Fibroblast of pulmonary artery (primary cell): Measurements from ENCODE around the gene NPHP4.

ENCODE experiments used
- DNase-seq: peaks from one replicate; pipeline ENCODE4 v3.0.0-alpha.2; 2010; ENCODE audit warnings: low read depth
- H3K4me3 ChIP-seq: replicated peaks from 2 replicates; pipeline ENCODE4 v1.5.1; 2011; ENCODE audit warnings: low read depth, mild to moderate bottlenecking, control low read depth, low read length, moderate library complexity
- TF ChIP-seq, protein P1 (sequence below): IDR thresholded peaks from 2 replicates; pipeline ENCODE4 v1.5.1; 2011; ENCODE audit warnings: mild to moderate bottlenecking, control low read depth, low read length, inconsistent platforms; ENCODE audit errors: missing control alignments

NPHP4 gene

DNA sequence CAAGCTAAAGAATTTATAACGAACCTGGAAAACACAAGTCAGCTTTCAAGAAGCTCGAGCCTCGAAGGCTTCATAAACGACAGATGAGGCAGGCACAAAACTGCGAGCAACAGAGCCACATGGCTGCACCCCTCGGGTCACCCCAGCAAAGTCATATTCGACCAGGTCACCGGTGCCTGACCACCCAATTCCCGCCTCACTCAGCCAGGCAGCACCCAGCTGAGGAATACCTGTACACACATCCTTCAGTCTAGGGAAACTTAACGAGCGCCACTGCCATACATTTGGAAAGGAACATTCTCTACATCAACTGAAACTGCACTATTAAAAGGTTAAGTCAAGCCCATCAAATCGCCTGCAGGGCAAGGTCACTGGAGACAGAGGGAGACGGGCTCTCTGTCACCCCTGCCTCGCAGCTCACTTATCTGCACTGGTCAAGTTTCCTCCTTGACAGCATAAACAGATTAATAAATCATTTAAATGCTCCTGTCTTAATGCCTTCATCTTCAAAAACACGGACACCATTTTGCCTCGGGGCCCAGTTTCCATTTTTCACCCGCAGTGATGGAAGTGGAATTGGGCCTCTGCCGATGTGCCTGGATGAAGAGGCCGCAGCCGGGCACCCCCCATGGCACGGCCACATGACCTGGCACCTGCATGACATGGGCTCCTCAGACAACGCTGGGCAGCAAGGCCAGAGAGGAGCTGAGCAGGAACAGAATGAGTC, 20.6 kb downstream of the NPHP4 start:
- no peak for DNase-seq
- H3K4me3 ChIP-seq = no peak overlapping the region
- TF ChIP-seq, protein P1, sequence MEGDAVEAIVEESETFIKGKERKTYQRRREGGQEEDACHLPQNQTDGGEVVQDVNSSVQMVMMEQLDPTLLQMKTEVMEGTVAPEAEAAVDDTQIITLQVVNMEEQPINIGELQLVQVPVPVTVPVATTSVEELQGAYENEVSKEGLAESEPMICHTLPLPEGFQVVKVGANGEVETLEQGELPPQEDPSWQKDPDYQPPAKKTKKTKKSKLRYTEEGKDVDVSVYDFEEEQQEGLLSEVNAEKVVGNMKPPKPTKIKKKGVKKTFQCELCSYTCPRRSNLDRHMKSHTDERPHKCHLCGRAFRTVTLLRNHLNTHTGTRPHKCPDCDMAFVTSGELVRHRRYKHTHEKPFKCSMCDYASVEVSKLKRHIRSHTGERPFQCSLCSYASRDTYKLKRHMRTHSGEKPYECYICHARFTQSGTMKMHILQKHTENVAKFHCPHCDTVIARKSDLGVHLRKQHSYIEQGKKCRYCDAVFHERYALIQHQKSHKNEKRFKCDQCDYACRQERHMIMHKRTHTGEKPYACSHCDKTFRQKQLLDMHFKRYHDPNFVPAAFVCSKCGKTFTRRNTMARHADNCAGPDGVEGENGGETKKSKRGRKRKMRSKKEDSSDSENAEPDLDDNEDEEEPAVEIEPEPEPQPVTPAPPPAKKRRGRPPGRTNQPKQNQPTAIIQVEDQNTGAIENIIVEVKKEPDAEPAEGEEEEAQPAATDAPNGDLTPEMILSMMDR = no peak

DNA sequence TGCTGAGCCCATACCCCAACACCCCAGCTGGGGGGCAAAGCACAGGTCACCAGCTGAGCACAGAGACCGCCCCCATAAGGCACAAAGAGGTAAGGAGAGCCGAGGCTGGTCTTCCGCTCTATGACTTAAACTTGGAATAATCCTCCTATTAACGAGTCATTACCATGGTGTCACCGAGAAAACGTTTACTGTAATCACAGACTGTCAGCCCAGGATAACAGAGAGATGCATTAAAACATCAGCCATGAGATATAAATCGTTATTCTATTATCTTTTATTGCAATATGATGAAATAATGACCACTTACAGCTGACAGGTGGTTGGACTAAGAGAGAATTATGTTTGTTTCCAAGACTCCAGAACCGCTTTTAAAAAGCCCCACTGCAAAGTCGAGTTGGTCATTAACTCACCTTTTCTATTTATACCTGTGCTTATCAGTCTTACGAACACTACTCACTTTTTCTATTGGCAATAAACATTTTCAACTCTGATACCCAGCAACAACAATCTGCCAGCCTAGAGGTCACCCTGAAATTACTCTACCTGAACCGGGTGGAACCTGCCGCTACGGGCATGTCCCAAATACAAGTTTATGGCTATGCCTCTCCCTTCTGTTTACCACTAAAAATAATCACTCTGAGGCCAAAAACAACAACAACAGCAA, 21.5 kb downstream of the NPHP4 start:
- H3K4me3 ChIP-seq = no peak overlapping the region
- DNase-seq = no peak
- TF ChIP-seq, protein P1 = no peak

DNA sequence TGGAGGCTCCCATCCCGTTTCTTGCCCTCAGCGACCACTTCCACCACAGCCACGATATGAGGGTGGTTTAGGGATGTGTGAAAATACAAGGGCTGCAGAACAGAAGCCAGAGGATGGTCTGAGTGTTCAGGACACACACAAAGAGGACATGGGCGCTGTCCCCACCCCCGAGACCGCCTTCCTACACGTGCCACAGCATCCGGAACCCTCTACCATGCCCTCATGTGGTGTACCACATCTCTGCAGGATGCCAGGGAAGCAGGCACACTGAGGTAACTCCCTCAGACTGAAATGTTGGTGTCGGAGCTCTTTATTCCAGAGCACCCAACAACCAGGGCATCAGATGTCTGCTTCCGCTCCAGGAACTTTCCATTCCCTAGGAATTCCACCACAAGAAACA, 23.1 kb downstream of the NPHP4 start:
- no peak for DNase-seq
- TF ChIP-seq, protein P1 = no peak

DNA sequence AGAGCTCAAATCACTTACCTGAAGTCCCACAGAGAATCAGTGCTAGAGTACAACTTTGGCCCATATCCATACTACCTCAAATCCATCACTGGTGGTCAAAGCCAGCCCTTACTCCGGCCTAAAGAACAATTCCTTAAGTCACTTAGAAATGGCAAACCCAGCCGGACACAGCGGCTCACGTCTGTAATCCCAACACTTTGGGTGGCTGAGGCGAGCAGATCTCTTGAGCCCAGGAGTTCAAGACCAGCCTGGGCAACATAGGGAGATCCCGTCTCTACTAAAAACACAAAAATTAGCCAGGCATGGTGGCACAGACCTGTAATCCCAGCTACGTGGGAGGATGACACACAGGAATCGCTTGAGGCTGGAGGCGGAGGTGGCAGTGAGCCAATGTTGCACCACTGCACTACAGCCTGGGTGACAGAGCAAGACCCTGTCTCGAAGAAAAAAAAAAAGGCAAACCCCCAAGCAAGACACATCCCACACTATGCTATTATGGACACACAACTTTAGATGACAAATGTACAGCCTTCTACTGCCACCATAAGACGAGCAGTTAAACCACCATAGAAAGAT, 24.0 kb downstream of the NPHP4 start:
- TF ChIP-seq, protein P1 = no peak
- no peak for DNase-seq
- no peak overlapping the region for H3K4me3 ChIP-seq

More for the DNA sequence above, 23.1 kb downstream of the NPHP4 start:
- H3K4me3 ChIP-seq = no peak overlapping the region

DNA sequence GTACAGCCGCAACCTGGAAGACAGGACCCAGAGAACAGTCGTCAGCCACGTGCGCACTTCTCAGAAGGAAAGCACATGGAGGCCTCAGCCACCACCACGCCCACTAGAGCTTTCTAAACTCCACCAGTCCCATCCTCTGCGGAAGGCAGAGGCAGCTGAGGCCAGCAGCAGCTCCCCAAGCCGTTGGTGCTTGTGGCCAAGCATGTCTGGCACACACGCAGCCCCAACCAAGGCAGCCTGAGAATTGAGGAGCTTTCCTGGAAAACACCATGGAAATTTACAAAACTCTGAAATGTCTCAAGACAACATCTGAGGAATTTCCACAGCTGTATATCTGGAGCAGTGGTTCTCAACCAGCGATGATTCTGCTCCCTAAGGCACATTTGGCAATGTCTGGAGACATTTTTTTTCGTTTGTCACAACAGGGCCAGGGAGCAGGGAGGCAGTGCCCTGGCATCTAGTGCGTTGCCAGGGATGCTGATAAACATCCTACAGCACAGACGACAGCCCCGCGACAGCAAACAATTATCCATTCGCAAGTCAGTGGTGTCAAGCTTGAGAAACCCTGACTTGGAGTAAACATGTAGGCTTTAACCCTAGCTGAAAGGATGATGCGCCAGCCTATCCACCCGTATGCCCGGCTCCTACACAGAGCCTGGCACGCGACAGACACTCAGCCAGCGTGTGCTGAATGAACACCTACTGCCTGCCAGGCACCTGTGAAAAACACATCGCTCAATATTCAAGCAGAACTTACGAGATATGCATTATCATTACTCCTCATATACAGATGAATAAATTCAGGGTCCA, 24.7 kb downstream of the NPHP4 start:
- no peak for DNase-seq
- TF ChIP-seq, protein P1 = no peak
- no peak overlapping the region for H3K4me3 ChIP-seq

DNA sequence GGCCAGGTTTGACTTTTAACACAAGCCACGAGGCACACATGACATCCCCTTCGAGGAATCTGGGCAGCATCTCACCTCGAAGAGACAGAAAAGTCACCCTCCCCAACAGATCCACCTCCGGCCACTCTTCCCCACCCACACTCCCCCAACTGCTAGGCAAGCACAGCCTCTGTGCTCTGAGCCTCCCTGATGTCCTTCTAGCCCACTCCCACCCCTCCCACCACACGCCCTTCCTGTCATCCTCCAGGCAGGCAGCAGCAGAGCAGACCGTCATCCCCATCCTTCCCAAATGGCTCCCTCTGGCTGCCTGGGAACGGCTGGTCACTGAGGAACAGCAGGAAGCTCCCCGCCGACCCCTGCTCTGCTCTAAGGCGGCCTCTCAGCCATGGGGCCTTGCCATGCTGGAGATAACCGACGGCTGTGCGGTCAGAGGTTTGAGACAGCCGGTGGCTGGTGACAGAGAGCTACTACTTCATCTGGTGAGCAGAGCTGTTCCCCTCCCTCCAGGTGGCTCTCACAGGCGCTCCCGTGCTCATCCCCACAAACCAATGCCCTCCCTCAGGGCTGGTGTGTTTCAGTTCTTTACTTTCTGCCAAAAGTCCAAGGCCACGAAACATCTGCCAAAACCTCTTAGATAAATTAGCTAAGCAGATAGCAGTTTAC, 25.6 kb downstream of the NPHP4 start:
- TF ChIP-seq, protein P1 = no peak
- no peak for DNase-seq
- H3K4me3 ChIP-seq = no peak overlapping the region
